Measurements from ENCODE around the gene RCCD1. TPM values are rescaled to one million over a fixed set of nuclear protein-coding genes. Genes with fewer than 3 reads are reported as not detected.

RCCD1 gene
- total and polyA plus RNA-seq, 2 of the 8 experiments (the other 6 are each of a cell fraction or from before 2014, with no cell fraction given), result 9.9 to 18.8 TPM

- H2AK5ac ChIP-seq (ENCODE audit: low read depth, low read length), result no peak overlapping the region
- no peak overlapping the region for H2BK15ac ChIP-seq (ENCODE audit: low read length)
- H3K4me1 ChIP-seq (replicated peaks in 1 of 4; ENCODE audit: control insufficient read depth in 3 of 4, insufficient read depth in 4 of 4, low read length in 3 of 4), result peaks cover 0 to 2% (median 0%) of the 10 kb centered on the region in 4 experiments; a peak in 2 of 7 replicates
- H3K79me1 ChIP-seq (ENCODE audit: low read depth, low read length), result no peaks in the 10 kb centered on the region
- no peak overlapping the region for H3K4ac ChIP-seq (replicated peaks; ENCODE audit: insufficient read length, low read depth, low read length)
- H3K36me3 ChIP-seq (ENCODE audit: control insufficient read depth in 2 of 4, insufficient read depth in 4 of 4, low read length in 3 of 4), result no peaks in the 10 kb centered on the region; a peak in 2 of 8 replicates
- H3K9ac ChIP-seq (replicated peaks in 1 of 4; ENCODE audit: extremely low read depth in 1 of 4, low read depth in 3 of 4, low read length in 3 of 4), result no peak overlapping the region
- CTCF ChIA-PET (ENCODE audit: partially characterized antibody), result interaction anchor here (0.6 to 6.8 kb wide), 5 partner anchors 8 to 32 kb away, joined by 3 to 87 read pairs (median 5); partner anchors contain the start of genes HDDC3 and UNC45A
- H3K56ac ChIP-seq (replicated peaks; ENCODE audit: insufficient read length, low read depth, low read length), result no peak overlapping the region
- no peak overlapping the region for H2BK20ac ChIP-seq (ENCODE audit: low read length)
- no peak for FAIRE-seq
- no peak overlapping the region for H2AFZ ChIP-seq (ENCODE audit: low read length)
- H3K4me2 ChIP-seq (ENCODE audit: insufficient read depth in 1 of 2, low read depth in 2 of 2, low read length in 2 of 2), result no peak overlapping the region
- no peak overlapping the region for H2BK120ac ChIP-seq (replicated peaks; ENCODE audit: low read depth, low read length)
- no peak overlapping the region for H3K14ac ChIP-seq (ENCODE audit: insufficient read length)
- POLR2A ChIA-PET (ENCODE audit: partially characterized antibody), result interaction anchor here (0.7 to 1.4 kb wide), 4 partner anchors 12 to 16 kb away, joined by 3 to 6 read pairs (median 3); partner anchors contain the start of genes MAN2A2 and UNC45A
- no peak overlapping the region for H4K8ac ChIP-seq (ENCODE audit: extremely low read depth, insufficient read depth, low read length)
- no peak overlapping the region for H3K27ac ChIP-seq (ENCODE audit: low read depth, low read length)
- no peak overlapping the region for H3K4me3 ChIP-seq (ENCODE audit: extremely low read depth in 1 of 4, insufficient read depth in 2 of 4, low read depth in 3 of 4, low read length in 4 of 4)
- no peak for DNase-seq (ENCODE audit: low read depth in 1 of 2, low spot score in 2 of 2)
- H4K20me1 ChIP-seq (replicated peaks in 1 of 2; ENCODE audit: control insufficient read depth in 1 of 2, insufficient read depth in 2 of 2, low read length in 2 of 2), result peaks cover 0 to 3% of the 10 kb centered on the region in 2 experiments
- H3K23me2 ChIP-seq (ENCODE audit: low read depth, low read length), result no peaks in the 10 kb centered on the region
- no peak overlapping the region for H2BK5ac ChIP-seq (ENCODE audit: low read depth, low read length)
- WGBS, 2 experiments (ENCODE audit: extremely low coverage in 1 of 2, insufficient coverage in 1 of 2, insufficient read length in 1 of 2, insufficient replicate concordance in 2 of 2, low coverage in 1 of 2, low lambda C conversion rate in 2 of 2, missing lambda C conversion rate in 1 of 2), result 90% methylated on average over 6 of the region's 6 CpGs; no CpG with 5 or more reads in 1 of the 2 experiments
- no peaks in the 10 kb centered on the region for H3K9me3 ChIP-seq (ENCODE audit: insufficient read depth in 2 of 2, low read depth in 1 of 2, low read length in 1 of 2)
- H2BK12ac ChIP-seq (ENCODE audit: low read depth, low read length), result no peak overlapping the region
- no peaks in the 10 kb centered on the region; a peak in 1 of 7 replicates for H3K27me3 ChIP-seq (replicated peaks in 1 of 4; ENCODE audit: control insufficient read depth in 3 of 4, extremely low read depth in 1 of 4, insufficient read depth in 3 of 4, low read length in 3 of 4)
- H4K91ac ChIP-seq (replicated peaks; ENCODE audit: insufficient read length, low read length), result no peak overlapping the region
- no peak overlapping the region for H4K5ac ChIP-seq (ENCODE audit: insufficient read length, low read depth, low read length)
- H3K79me2 ChIP-seq (ENCODE audit: control insufficient read depth in 1 of 2, insufficient read depth in 2 of 2, low read length in 2 of 2), result no peaks in the 10 kb centered on the region
- H3K18ac ChIP-seq (ENCODE audit: extremely low read depth, low read length), result no peak overlapping the region
- no peak for TF ChIP-seq GABPA (IDR thresholded peaks at IDR 0.05; ENCODE audit: borderline replicate concordance, insufficient read depth, low read length)
- TF ChIP-seq TEAD4 (IDR thresholded peaks at IDR 0.05; ENCODE audit: low read depth, low read length), result no peak
- no peak overlapping the region for H3K23ac ChIP-seq (ENCODE audit: insufficient read length)
Measured at GRCh38 chr15:90918835-90919234, 35.8 kb upstream of the RCCD1 start.

Measured in H1 (cell line).